CD4-positive, alpha-beta T cell (primary cell): Measurements from ENCODE around the gene SLC15A4. TPM values are rescaled to one million over a fixed set of nuclear protein-coding genes. Genes with fewer than 3 reads are reported as not detected.

Experiments used
- ATAC-seq: fragments of 200-7000 bp; cut with Tn5 transposase; one replicate; pipeline ENCODE4 v1.10.0; 2022; ENCODE audit warnings: mild to moderate bottlenecking; ENCODE audit not compliant: poor library complexity
- CTCF ChIA-PET: fragments of 350-600 bp; sonication (Branson Sonifier 250); formaldehyde crosslinking; loops from one replicate; lab custom pipeline; 2021; ENCODE audit warnings: antibody characterized with exemption, inconsistent platforms; lab: Charles Lee
- POLR2A ChIA-PET: fragments of 350-600 bp; sonication (Branson Sonifier 250); formaldehyde crosslinking; loops from one replicate; lab custom pipeline; 2021; ENCODE audit warnings: antibody characterized with exemption, inconsistent platforms; lab: Charles Lee
- DNase-seq, 14 experiments: peaks; one replicate each; pipeline ENCODE4 v3.0.0-alpha.2; 2013 to 2020; ENCODE audit warnings: mixed read lengths in 2 of 14
- H3K27ac ChIP-seq, 2 donors: one replicate each; pipeline versions ENCODE4 v1.5.1 to v1.7.0; 2013; ENCODE audit warnings: low read length in 2 of 2, low read depth in 1 of 2, mild to moderate bottlenecking in 1 of 2
- H3K27me3 ChIP-seq, 2 experiments: 1 replicate in 1 of 2; 2 replicates in 1 of 2; pipeline versions ENCODE4 v1.6.1 to v1.7.0; 2013; ENCODE audit warnings: low read length in 2 of 2, control low read depth in 1 of 2, mild to moderate bottlenecking in 1 of 2, moderate library complexity in 1 of 2; ENCODE audit not compliant: insufficient read depth in 2 of 2, control insufficient read depth in 1 of 2
- H3K36me3 ChIP-seq: one replicate; pipeline ENCODE4 v1.6.1; 2013; ENCODE audit warnings: low read length, control low read depth; ENCODE audit not compliant: insufficient read depth
- H3K4me1 ChIP-seq: one replicate; pipeline ENCODE4 v1.6.1; 2013; ENCODE audit warnings: low read length, control low read depth; ENCODE audit not compliant: insufficient read depth
- H3K4me3 ChIP-seq: one replicate; pipeline ENCODE4 v1.5.1; 2013; ENCODE audit warnings: mild to moderate bottlenecking, low read length, moderate library complexity
- H3K9me3 ChIP-seq, 2 experiments: 1 replicate in 1 of 2; 2 replicates in 1 of 2; pipeline versions ENCODE4 v1.6.1 to v1.7.0; 2013; ENCODE audit warnings: low read length in 2 of 2, mild to moderate bottlenecking in 2 of 2, control low read depth in 1 of 2, moderate library complexity in 1 of 2; ENCODE audit not compliant: control insufficient read depth in 1 of 2, insufficient read depth in 1 of 2
- H3K27ac Mint-ChIP-seq: one replicate; pipeline ENCODE4 v1.8.0; 2020; ENCODE audit warnings: mixed read lengths
- H3K27me3 Mint-ChIP-seq: one replicate; pipeline ENCODE4 v1.8.0; 2021; ENCODE audit warnings: mixed read lengths
- H3K36me3 Mint-ChIP-seq: one replicate; pipeline ENCODE4 v1.8.0; 2021; ENCODE audit warnings: low read depth, mixed read lengths
- H3K4me1 Mint-ChIP-seq: one replicate; pipeline ENCODE4 v1.8.0; 2021; ENCODE audit warnings: low read depth, mixed read lengths
- H3K4me3 Mint-ChIP-seq: one replicate; pipeline ENCODE4 v1.8.0; 2020; ENCODE audit warnings: mild to moderate bottlenecking, mixed read lengths
- H3K9me3 Mint-ChIP-seq: one replicate; pipeline ENCODE4 v1.8.0; 2020; ENCODE audit warnings: mixed read lengths
- CTCF ChIP-seq: fragments of 200-600 bp; IDR thresholded peaks from one replicate; pipeline ENCODE4 v1.8.0; 2022; ENCODE audit warnings: antibody characterized with exemption, mild to moderate bottlenecking
- intact Hi-C, 2 experiments: fragments of 100-400 bp; cut with DNase I in 1 of 2; cut with micrococcal nuclease in 1 of 2; formaldehyde crosslinking; loops; one replicate each; pipeline versions ENCODE4 v1.15.1 to v1.9.0; 2023 to 2025; cut with DNase I, micrococcal nuclease
- total RNA-seq, 174 experiments: library from RNA in 2 of 174; stranded (reverse) in 2 of 174; gene quantifications; one replicate each; pipeline ENCODE4 v1.2.3 and lab custom pipeline; 2021 to 2026

Gene SLC15A4
- total RNA-seq, 2 experiments from 2014 or later, result 18.4 to 18.5 TPM

- no peaks in the 10 kb centered on the region for H3K27me3 ChIP-seq
- Mint-ChIP-seq H3K4me1 (peaks cover 14% of the 10 kb centered on the region), H3K27ac (no peak overlapping the region), H3K27me3 (no peaks in the 10 kb centered on the region), H3K9me3 (no peaks in the 10 kb centered on the region), H3K4me3 (no peak overlapping the region), H3K36me3 (peaks cover 91% of the 10 kb centered on the region)
- TF ChIP-seq CTCF, result no peak
- CTCF ChIA-PET, result no interaction called here
- H3K36me3 ChIP-seq, result peaks cover 59% of the 10 kb centered on the region
- H3K9me3 ChIP-seq, result no peaks in the 10 kb centered on the region
- ATAC-seq (no peak), DNase-seq (peak in 1 of 14 experiments; percentile 27)
- no peak overlapping the region for H3K4me3 ChIP-seq
- H3K27ac ChIP-seq, result no peak overlapping the region
- peaks cover 43% of the 10 kb centered on the region for H3K4me1 ChIP-seq
- intact Hi-C loops, result no loop called here
- POLR2A ChIA-PET, result no interaction called here
Observed at GRCh38 chr12:128795530-128796361, 28.0 kb downstream of the SLC15A4 start.

- Histone ChIP-seq H3K27me3 (no peaks in the 10 kb centered on the region), H3K4me3 (no peak overlapping the region), H3K36me3 (peaks cover 51% of the 10 kb centered on the region), H3K9me3 (no peaks in the 10 kb centered on the region), H3K4me1 (peaks cover 43% of the 10 kb centered on the region), H3K27ac (peak overlapping the region in 1 of 2 donors; percentile 15)
- intact Hi-C loops, result no loop called here
- H3K36me3 Mint-ChIP-seq, result peaks cover 82% of the 10 kb centered on the region
- no peak for ATAC-seq
- TF ChIP-seq CTCF, result no peak
- peak overlapping the region; percentile 57 for H3K27ac Mint-ChIP-seq
- no peaks in the 10 kb centered on the region for H3K9me3 Mint-ChIP-seq
- ChIA-PET POLR2A (no interaction called here), CTCF (no interaction called here)
- H3K4me1 Mint-ChIP-seq, result peaks cover 14% of the 10 kb centered on the region
- H3K4me3 Mint-ChIP-seq, result no peak overlapping the region
- DNase-seq, result peak in 3 of 14 experiments; percentile 33 to 75 (median 57)
- H3K27me3 Mint-ChIP-seq, result no peaks in the 10 kb centered on the region
Observed at GRCh38 chr12:128794661-128795529, 28.9 kb downstream of the SLC15A4 start.

- H3K27ac Mint-ChIP-seq, result no peak overlapping the region
- POLR2A ChIA-PET, result no interaction called here
- TF ChIP-seq CTCF, result no peak
- ATAC-seq (no peak), DNase-seq (peak in 1 of 14 experiments; percentile 21)
- no peaks in the 10 kb centered on the region for H3K9me3 Mint-ChIP-seq
- peaks cover 70% of the 10 kb centered on the region for H3K36me3 Mint-ChIP-seq
- CTCF ChIA-PET, result no interaction called here
- Histone ChIP-seq H3K36me3 (peaks cover 41% of the 10 kb centered on the region), H3K27me3 (no peaks in the 10 kb centered on the region), H3K27ac (no peak overlapping the region), H3K9me3 (no peaks in the 10 kb centered on the region), H3K4me3 (no peak overlapping the region), H3K4me1 (peaks cover 43% of the 10 kb centered on the region)
- H3K27me3 Mint-ChIP-seq, result no peaks in the 10 kb centered on the region
- no peak overlapping the region for H3K4me3 Mint-ChIP-seq
- intact Hi-C loops, result no loop called here
- H3K4me1 Mint-ChIP-seq, result peaks cover 14% of the 10 kb centered on the region
Observed at GRCh38 chr12:128793701-128794100, 30.1 kb downstream of the SLC15A4 start.
